T-helper 2 cell (primary cell): Measurements from ENCODE around the gene C21orf58.
"Not testable (repeated sequence)": the region's sequence is repeated elsewhere in the genome, so short reads cannot be mapped to it uniquely, and the experiment has no call there.

ENCODE experiments used
- DNase-seq, 5 experiments: peaks; one replicate each; pipeline versions ENCODE4 v3.0.0 to v3.0.0-alpha.2; 2012 to 2022

The C21orf58 gene

DNA sequence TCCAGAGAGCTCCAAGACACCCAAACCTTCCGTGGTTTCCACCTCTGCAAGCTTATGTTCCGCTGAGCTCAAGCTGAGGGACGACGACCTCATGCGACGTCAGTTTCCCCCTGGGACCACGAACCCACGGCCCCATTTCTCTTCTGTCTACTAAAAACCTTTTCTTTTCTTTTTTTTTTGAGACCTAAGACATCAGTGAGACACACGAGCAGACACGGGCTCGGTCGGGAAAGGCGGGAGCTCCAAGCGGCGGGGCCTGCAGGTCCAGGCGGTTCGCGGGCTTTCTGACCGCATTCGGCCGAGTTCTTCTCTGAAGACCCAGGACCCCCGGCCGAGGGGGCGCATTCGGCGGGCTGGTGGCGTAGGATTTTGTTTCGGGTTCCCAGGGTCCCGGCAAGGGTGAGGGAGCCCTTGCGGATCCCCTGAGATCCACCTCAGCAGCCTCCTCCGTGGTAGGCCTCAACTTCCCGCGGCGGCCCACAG is 402 bp downstream of the C21orf58 start:
- DNase-seq: no peak

DNA sequence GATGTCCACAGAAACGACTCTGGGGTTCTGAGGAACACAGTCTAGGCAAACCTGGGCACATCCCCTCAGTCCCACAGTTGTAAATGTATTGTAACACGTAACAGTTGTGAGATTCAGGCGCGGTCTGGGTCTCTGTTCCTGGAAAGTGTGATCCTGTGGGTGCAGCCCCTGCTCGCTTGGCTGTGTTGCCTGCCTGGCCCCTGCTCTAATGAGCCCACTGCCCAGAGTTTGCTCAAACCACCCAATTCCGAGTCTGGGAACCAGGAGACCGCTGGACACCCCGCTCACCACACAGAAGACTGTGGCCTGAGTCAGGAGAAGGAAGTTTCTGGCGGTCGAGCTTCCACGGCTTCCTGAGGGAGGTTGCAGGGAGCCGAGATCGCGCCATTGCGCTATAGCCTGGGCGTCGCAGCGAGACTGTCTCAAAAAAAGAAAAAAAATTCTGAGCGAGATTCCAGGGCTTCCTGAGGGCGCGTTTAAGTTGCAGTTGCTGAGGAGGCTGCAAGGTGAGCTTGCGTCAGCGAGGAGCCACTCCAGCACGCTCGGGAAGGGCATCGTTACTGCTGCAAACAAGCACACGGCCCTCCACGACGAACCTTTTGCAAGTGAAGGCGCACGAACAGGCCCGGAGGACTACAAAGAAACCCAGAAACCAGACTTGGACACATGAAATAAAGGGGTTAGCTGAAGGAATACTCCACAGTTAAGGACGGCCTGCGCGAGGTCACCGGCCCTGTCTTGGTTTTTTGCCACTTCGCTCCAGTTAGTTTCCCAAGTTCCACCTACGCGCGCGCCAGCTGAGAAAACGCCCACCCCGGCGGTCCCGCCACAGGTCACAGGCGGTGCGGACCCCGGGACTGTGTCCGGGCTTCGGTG is 1.1 kb downstream of the C21orf58 start:
- peak in 1 of 5 experiments; percentile 54 for DNase-seq

DNA sequence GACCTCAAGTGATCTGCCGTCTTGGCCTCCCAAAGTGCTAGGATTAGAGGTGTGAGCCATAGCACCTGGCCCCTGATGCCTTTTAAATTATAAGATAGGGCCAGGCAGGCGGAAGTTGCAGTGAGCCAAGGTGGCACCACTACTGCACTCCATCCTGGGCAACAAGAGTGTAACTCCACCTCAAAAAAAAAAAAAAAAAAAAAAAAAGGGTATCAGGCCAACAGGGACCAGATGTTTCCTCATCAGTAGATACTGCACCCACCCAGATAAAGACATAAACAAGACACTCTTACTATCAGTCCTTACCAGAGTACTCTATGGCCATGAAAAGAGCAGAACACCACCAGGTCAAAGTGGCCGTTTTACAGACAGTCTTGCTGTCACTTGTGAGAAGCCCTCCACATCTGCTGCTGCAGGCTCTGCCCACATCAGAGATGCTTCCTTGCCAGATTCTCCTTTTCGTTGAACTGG is 3.3 kb downstream of the C21orf58 start:
- DNase-seq: no peak

DNA sequence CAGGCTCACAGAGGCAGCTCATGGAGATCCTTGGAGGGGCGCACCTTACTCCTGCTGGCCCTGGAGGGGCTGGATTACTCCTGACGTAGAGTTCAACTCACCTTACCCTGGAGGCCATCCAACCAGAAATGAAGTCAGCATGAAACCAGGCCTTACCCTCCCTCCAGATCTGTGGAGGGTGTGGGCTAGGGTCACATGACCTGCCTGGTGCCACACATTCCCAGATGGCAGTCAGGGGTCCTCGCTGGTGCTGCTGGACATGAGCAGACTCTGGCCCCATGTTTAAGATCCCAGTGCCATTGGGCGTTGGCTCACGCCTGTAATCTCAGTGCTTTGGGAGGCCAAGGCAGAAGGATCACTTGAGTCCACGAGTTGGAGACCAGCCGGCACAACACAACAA is 4.5 kb downstream of the C21orf58 start:
- no peak for DNase-seq

DNA sequence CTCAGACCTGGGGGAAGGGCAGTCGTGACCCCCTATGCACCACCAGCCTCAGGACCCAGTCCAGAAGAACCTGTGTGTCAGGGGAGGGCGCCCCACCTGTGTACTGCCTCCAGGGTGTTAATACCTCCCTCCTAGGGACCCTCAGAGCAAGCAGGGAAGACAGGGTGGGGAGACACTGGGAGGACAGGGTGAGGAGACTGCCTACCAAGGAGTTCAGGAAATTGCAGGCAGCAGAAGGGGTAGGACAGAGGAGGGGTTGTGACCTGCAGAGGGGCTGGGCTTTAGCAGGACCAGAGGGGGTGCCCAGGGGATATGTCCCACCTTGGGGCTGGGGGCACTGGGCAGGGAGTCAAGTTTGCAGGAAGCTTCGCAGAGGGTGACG is 5.2 kb downstream of the C21orf58 start:
- DNase-seq: no peak

DNA sequence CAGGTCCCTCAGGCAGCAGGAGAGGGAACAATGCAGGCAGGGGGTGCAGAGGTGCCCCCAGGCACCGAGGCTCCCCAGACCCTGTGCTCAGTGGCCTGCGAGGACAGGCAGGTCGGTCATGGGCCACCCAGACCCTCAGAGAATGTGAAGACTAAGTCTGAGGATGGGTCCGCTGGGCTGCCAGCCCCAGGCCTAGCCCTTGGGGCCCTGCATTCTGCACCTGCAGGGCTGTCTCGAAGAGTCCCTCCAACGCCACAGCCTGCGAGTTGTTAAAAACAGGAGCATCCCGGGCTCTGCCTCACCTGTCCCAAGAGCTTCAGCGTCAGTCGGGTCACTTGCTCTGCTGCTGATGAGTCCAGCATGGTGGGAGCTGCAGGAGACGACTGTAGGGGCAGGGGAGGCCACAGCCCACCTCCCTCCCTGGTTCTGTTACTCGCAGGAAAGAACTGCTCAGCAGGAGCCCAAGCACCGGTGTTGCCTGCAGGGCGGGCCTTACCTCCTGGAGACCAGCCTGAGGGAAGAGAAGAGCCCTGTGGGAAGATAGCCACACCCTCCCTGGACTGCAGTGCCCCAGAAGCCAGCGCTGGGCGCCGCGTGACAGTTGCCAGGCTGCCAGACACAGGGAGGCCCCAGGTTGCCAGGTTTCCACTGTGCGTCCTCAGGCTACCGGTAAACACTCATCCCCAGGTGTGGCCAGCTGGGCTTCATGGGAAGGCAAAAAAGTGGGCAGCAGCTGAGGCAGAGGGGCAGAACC is 5.8 kb downstream of the C21orf58 start:
- DNase-seq: no peak

DNA sequence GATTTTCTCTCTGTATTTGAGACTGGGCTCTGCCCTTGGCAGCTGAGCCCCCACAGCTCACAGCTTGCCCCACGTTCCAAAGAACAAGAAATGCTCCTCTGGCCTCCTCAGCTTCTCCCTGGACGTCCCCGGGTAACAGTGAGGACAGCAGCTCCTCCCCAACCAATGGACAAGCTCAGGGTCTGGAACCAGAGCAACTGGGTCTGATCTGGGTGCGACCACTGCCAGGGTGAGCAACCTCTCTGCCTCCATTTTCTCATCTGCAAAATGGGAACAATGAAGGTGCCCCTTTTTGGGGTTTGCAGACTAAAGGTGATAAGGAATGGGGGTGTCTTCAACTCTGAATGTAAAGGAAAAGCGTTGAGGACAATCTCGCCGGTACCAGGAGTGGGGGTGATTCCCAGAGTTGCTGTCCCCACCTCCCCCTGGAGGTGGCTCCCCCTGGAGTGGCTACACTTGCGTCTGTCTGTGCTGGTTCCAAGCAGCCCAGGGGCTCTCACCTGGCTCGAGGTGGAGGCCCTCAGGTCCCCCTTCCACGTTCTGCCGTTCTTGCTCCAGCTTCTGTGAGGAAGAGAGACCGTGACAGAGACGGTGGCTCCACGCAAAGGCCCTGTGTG is 6.9 kb downstream of the C21orf58 start:
- no peak for DNase-seq

DNA sequence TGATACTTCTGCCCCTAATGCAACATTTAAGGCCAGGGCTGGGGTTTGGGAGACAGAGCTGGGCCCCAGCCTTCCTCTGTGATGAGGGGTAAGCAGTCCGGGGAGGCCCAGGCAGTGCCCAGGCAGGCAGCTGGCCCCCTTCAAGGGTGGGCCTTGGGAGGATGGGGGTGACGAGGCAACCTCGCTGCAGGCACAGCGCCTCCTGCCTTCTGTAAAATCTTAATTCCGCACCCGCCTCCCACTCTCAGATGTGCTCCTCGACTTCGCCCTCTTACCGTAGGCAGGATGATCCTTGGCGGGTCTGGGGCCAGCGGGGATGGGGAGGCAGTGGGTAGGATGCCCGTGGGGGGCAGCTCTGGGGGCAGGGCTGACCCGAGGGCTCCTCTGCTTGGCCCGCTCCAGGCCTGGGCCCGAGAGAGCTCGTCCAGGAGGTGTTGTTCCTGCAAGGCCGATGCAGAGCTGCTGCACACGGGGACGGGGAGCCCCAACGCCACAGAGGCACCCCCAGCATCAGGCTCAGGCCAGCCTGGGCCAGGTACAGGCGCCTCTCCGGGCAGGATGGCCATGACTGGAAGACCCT is 9.1 kb downstream of the C21orf58 start:
- no peak for DNase-seq

DNA sequence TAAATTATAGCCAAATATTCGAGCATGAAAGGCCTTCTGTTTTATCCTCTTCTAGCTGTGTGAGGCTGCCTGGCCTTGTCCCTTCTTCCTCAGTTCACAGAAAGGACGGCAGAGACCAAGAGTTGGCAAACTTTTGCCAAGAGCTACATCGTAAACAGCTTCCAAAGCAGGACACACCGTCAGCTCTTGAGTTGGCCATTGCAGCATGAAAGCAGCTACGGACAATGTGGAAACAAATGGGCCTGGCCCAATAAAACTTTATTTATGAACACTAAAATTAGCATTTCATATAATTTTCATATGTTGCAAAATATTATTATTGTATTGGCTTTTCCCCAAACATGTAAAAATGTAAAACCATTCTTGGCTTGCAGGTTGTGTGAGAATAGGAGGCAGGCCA is 10.7 kb downstream of the C21orf58 start:
- DNase-seq: no peak

DNA sequence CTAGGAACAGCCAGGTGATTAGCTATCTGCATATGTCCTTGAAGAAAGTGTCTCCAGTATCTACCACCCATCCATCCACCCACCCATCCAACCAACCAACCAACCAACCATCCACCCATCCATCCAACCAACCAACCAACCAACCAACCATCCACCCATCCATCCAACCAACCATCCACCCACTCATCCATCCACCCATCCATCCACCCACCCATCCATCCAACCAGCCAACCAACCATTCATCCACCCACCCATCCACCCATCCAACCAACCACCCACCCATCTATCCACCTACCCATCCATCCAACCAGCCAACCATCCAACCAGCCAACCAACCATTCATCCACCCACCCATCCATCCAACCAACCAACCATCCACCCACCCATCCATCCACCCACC is 12.1 kb downstream of the C21orf58 start:
- DNase-seq: no peak

DNA sequence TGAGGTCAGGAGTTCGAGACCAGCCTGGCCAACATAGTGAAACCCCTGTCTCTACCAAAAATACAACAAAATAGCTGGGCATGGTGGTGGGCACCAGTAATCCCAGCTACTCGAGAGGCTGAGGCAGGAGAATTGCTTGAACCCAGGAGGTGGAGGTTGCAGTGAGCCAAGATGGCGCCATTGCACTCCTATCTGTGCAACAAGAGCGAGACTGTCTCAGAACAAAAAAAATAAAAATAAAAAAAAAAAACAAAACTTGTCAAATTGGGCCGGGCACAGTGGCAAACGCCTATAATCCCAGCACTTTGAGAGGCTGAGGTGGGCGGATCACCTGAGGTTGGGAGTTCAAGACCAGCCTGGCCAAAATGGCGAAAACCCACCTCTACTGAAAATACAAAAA is 13.4 kb downstream of the C21orf58 start:
- DNase-seq: not testable (repeated sequence)

DNA sequence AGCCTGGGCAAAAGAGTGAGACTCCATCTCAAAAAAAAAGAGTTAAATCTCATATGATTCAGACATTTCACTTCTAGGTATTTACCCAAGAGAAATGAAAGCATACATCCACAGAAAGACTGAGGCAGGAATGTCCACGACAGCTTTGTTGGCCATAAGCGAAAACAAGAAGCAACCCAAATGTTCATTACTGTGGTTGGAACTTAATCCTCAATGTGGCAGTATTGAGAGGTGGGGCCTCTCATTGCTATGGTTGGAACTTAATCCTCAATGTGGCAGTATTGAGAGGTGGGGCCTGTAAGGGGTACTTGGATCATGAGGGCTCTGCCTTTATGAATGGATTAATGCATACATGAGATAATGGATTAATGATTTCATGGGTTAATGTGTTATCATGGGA is 15.2 kb downstream of the C21orf58 start:
- DNase-seq: no peak

DNA sequence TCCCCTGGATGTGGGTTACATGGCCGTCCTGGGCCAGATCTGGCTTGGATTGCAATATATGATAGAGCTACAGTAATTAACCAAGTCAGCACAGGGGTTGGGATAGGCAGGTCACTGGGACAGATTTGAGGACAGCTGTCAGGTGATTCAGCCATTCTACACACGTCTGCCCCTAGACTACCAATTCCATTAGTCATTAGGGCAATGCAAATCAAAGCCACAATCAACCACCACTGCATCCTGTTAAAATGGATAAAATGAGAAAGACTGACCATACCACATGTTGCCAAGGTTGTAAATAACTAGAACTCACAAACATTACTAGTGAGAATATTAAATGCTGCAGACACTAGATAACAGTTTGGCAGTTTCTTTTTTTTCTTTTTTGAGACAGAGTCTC is 16.0 kb downstream of the C21orf58 start:
- no peak for DNase-seq

DNA sequence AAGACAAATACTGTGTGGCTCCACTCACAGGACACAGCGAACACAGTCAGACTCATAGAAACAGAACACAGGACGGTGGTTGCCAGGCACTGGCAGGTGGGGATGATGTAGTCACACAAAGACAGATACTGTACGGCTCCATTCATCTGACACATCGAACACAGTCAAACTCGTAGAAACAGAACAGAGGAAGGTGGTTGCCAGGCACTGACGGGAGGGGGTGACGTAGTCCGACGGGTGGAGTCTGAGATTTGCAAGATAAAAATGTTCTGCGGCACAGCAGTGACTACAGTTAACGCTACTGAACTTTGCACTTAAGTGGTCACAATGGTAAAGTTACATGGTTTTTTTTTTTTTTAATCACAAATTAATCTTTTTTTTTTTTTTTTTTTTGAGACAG is 18.7 kb downstream of the C21orf58 start:
- peak in 1 of 5 experiments; percentile 67 for DNase-seq

DNA sequence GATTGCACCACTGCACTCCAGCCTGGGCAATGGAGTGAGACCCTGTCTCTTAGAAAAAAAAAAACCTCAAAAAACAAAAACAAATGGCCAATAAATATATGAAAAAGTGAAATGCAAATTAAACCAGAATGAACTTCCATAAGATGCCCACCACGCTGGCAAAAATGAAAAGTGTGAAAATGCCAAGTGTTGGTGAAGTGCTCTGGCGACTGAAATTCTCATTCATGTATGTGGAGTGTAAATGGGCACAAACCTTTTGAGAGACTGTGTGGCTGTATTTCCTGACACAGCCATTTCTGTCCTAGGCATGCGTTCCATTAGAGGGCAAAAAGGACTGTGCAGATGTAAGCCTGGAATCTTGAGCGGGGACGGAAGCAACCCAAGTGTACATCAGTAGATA is 19.2 kb downstream of the C21orf58 start:
- DNase-seq: no peak

DNA sequence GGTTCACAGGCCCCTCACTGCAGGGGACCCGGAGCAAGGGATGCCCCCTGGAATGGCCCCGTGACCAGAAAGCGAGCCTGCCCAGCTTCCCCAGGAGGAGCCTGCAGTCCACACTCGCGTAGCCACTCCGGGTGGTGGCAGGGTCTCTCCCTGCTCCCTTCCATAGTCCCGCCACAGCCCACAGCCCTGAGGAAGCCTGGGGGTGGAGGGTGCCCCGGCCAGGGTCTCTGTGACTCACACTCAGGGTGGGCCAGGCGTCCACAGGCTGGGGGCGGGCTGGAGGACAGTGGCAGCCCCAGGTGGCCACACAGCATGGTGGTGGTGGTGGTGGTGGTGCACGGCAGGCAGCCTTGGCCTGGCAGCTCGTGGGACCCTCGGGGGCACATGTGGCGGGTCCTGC is 21.9 kb downstream of the C21orf58 start:
- no peak for DNase-seq

DNA sequence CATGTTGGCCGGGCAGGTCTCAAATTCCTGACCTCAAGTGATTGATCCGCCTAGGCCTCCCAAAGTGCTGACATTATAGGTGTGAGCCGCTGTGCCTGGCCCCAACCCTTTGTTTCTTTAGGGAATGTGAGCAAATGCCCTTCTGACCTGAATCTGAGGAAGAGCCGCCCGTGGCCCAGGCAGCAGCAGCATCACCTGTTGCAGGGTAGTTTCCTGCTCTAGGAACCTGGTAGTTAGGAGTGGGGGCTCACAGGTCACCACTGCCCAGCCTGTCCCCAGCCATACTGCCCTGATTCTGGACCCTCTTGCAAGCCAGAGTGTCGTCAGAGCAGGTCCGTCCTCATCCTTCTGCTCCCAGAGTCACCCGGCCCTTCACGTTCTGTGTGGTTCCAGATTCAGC is 24.5 kb downstream of the C21orf58 start:
- DNase-seq: no peak

DNA sequence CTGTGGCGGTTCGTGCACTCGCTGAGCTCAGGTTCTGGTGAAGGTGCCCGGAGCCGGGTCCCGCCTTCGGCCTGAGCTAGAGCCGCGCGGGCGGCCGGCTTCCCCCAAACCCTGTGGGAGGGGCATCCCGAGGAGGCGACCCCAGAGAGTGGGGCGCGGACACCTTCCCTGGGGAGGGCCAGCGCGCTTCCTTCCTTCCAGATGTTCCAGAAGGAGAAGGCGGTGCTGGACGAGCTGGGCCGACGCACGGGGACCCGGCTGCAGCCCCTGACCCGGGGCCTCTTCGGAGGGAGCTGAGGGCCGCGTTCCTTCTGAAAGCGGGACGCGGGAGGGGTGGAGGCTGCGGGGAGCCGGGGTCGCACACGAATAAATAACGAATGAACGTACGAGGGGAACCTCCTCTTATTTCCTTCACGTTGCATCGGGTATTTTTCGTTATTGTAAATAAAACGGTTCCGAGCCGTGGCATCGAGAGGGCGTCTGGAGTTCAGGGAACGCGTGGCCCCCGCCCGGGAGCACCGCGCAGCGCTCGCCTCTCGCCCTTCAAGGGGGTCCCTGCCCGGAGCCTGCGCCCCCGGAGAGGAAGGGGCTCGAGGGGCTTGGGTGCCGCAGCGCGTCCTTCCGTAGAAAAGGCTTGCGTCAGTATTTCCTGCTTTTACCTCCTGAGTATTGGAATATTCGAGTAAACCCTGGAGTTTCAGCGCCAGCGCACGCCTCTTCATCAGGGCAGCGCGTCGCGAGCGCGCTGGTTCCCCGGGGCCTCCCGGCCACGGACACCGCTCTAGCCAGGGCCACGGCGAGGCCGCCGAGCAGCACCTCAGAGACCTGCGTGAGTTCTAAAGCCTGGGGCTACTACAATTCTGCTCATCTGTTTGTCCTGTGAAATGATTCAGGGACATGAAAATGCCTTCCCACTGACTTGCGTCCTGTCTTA is 26.1 kb downstream of the C21orf58 start:
- no peak for DNase-seq

DNA sequence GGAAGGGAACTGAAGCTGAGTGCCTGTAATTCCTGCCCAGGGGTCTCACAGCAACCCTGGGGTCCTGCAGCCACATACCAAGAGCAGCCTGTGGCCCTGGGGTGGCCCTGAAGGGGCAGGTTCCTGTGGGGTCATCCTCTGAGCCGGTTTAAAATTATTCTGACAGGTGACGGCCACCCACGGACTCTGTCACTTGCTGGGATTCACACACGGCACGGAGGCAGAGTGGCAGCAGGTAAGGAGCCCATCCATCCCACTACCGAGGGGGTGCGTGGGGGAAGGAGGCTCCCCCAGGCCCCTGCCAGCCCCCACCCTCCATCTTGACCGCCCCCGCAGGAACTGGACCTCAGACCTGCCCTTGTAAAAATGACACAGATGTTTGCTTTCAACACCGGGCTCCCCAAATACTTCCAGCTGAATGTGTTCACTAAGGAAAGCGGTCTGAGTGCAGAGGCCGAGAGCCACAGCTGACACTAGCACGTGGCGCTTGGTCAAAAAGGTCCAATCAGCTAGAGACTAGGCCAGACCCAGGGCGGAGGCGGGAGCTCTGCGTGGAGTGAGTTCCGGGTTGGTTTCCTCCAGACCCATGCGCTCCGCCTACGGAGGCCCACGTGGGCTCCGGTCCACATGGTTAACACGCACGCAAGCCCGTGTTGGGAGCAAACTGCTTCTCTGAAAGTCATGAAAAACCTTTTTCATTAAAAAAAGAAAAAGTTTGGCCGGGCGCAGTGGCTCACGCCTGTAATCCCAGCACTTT is 27.5 kb downstream of the C21orf58 start:
- DNase-seq: peak in 3 of 5 experiments; percentile 24 to 67 (median 28)

DNA sequence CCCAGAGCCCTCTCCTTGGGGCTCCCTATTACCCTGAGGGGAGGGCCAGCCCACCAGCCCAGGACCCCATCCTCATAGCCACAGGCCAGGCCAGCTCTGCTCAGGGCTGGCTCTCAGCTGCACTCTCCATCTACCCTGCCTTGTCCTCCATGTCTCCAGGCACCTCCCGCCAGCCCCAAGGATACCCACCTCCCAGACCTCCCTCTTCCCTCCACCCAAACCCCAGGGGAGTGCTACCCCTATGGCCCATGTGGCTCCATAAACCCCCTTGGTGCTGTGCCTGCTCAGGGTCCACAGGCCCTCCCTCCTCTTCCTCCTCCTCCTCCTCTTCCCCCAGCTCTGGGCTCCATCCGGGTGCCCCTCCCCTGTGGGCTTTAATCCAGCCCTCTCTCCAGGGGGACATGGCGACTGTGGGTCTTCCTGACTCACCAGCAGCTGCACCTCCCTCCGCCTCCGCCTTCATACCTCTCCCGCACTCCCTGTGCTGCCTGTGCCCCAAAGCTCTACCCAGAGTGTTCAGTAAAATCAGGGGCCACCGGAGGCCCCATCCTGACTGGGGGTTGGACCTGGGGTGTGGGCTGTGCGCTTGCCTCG is 28.4 kb downstream of the C21orf58 start:
- no peak for DNase-seq
